HepG2 (cell line): ENCODE measurements around the gene CARMIL3. TPM values are rescaled to one million over a fixed set of nuclear protein-coding genes. Genes with fewer than 3 reads are reported as not detected.

Source experiments
- ATF1 ChIP-seq: IDR thresholded peaks from 2 replicates; pipeline ENCODE4 v1.6.1; 2016; ENCODE audit warnings: mild to moderate bottlenecking, control low read depth
- BCL6 ChIP-seq: IDR thresholded peaks from 2 replicates; pipeline ENCODE4 v1.6.1; 2016; ENCODE audit warnings: missing genetic modification reagents, missing compliant biosample characterization
- CCAR2 ChIP-seq: fragments of 200-400 bp; formaldehyde crosslinking; optimal IDR thresholded peaks from 2 replicates; pipeline ENCODE3; 2018; ENCODE audit warnings: low read depth, mild to moderate bottlenecking, low read length, moderate library complexity
- DMAP1 ChIP-seq: IDR thresholded peaks from 2 replicates; pipeline ENCODE4 v1.6.1; 2016
- DZIP1 ChIP-seq: sonication (generic); formaldehyde crosslinking; IDR thresholded peaks from 2 replicates; pipeline ENCODE4 v1.5.0; 2020; ENCODE audit warnings: mild to moderate bottlenecking, missing genetic modification reagents
- GTF3A ChIP-seq: sonication (generic); formaldehyde crosslinking; conservative IDR thresholded peaks from 2 replicates; pipeline ENCODE4 v1.4.0; 2020; ENCODE audit warnings: mild to moderate bottlenecking, missing genetic modification reagents
- NFIC ChIP-seq: IDR thresholded peaks from 2 replicates; pipeline ENCODE4 v1.6.1; 2012; ENCODE audit warnings: mild to moderate bottlenecking, low read length, inconsistent platforms
- PCBP1 ChIP-seq: fragments of 200-400 bp; formaldehyde crosslinking; IDR thresholded peaks from 2 replicates; pipeline ENCODE4 v1.6.1; 2017; ENCODE audit warnings: mild to moderate bottlenecking, low read depth, low read length, borderline replicate concordance
- RFX5 ChIP-seq: IDR thresholded peaks from 2 replicates; pipeline ENCODE4 v1.6.1; 2011; ENCODE audit warnings: low read depth, low read length, improper control_type of control experiment
- SNAI1 ChIP-seq: sonication (generic); formaldehyde crosslinking; IDR thresholded peaks from 2 replicates; pipeline ENCODE4 v1.5.0; 2020; ENCODE audit warnings: mild to moderate bottlenecking, missing genetic modification reagents, borderline replicate concordance
- SNRNP70 ChIP-seq: fragments of 200-400 bp; formaldehyde crosslinking; IDR thresholded peaks from 2 replicates; pipeline ENCODE4 v1.6.1; 2017; ENCODE audit warnings: mild to moderate bottlenecking, low read depth, low read length, moderate library complexity
- SPEN ChIP-seq: sonication (generic); formaldehyde crosslinking; IDR thresholded peaks from 2 replicates; pipeline ENCODE4 v1.5.1; 2020; ENCODE audit warnings: low read depth, mild to moderate bottlenecking, missing genetic modification reagents
- SSRP1 ChIP-seq: IDR thresholded peaks from 2 replicates; pipeline ENCODE4 v1.6.1; 2016; ENCODE audit warnings: control low read depth
- U2AF2 ChIP-seq: fragments of 200-400 bp; formaldehyde crosslinking; IDR thresholded peaks from 2 replicates; pipeline ENCODE4 v1.6.1; 2017; ENCODE audit warnings: low read depth, mild to moderate bottlenecking, low read length
- ZKSCAN8 ChIP-seq: IDR thresholded peaks from 2 replicates; pipeline ENCODE4 v1.6.1; 2016; ENCODE audit warnings: borderline replicate concordance, missing genetic modification reagents, missing compliant biosample characterization
- ZNF160 ChIP-seq: sonication (generic); formaldehyde crosslinking; IDR thresholded peaks from 2 replicates; pipeline ENCODE4 v1.8.0; 2022; ENCODE audit warnings: mild to moderate bottlenecking, inconsistent platforms, missing genetic modification reagents
- ZNF281 ChIP-seq: sonication (generic); formaldehyde crosslinking; IDR thresholded peaks from 2 replicates; pipeline ENCODE4 v1.4.0; 2020; ENCODE audit warnings: missing genetic modification reagents, borderline replicate concordance
- ZNF546 ChIP-seq: sonication (generic); formaldehyde crosslinking; conservative IDR thresholded peaks from 2 replicates; pipeline ENCODE4 v1.8.1; 2023; ENCODE audit warnings: mild to moderate bottlenecking, missing genetic modification reagents
- ZNF773 ChIP-seq: sonication (generic); formaldehyde crosslinking; IDR thresholded peaks from 2 replicates; pipeline ENCODE4 v1.4.0; 2020; ENCODE audit warnings: missing genetic modification reagents, borderline replicate concordance
- ZNF775 ChIP-seq: sonication (generic); formaldehyde crosslinking; IDR thresholded peaks from 2 replicates; pipeline ENCODE4 v1.4.0; 2020; ENCODE audit warnings: missing genetic modification reagents, mild to moderate bottlenecking, moderate library complexity, borderline replicate concordance
- ZSCAN30 ChIP-seq: sonication (generic); formaldehyde crosslinking; IDR thresholded peaks from 2 replicates; pipeline ENCODE4 v1.5.0; 2020; ENCODE audit warnings: mild to moderate bottlenecking, missing genetic modification reagents
- polyA plus RNA-seq, 8 experiments: library from polyadenylated mRNA; depleted of rRNA in 3 of 8; stranded (reverse) in 7 of 8; unstranded in 1 of 8; fragments of >200 nt; fragmentation: Illumina TruSeq in 4 of 8; extraction: Trizol in 4 of 8; gene quantifications; 2 replicates each; pipeline versions ENCODE4 v1.2.1 to v1.2.3, GENCODE V29; 2011 to 2016; ENCODE audit warnings: low read depth in 4 of 8, missing spikeins in 1 of 8, mixed read lengths in 1 of 8; ENCODE audit not compliant: insufficient read depth in 1 of 8
- total RNA-seq, 5 experiments: library from RNA; depleted of rRNA; stranded (reverse); fragments of >200 nt; fragmentation: Illumina TruSeq; extraction: Trizol; gene quantifications; 2 replicates each; pipeline ENCODE4 v1.2.3, GENCODE V29; 2016; ENCODE audit warnings: low read depth in 1 of 5
- TF ChIP-seq, protein P1 (sequence below), 2 experiments: sonication (generic) in 1 of 2; formaldehyde crosslinking in 1 of 2; IDR thresholded peaks; 2 replicates each; pipeline versions ENCODE4 v1.4.0 to v1.6.1; 2018 to 2020; ENCODE audit warnings: missing genetic modification reagents in 2 of 2, borderline replicate concordance in 1 of 2, low read depth in 1 of 2, mild to moderate bottlenecking in 1 of 2, missing biosample characterization in 1 of 2
- TF ChIP-seq, protein P2 (sequence below): sonication (generic); formaldehyde crosslinking; IDR thresholded peaks from 2 replicates; pipeline ENCODE4 v1.4.0; 2020; ENCODE audit warnings: mild to moderate bottlenecking, low read depth, missing genetic modification reagents

Gene CARMIL3
- total and polyA plus RNA-seq, 2 of the 13 experiments (the other 11 are each of a cell fraction or from before 2014, with no cell fraction given): 0.27 to 0.55 TPM

- TF ChIP-seq ZNF281 (CRISPR knock-in tag) (no peak; the same call in 1 of the 2 replicates), DZIP1 (CRISPR knock-in tag) (no peak), SSRP1 (CRISPR knock-in tag) (peak; percentile 64; the same call in 1 of the 2 replicates), SPEN (no peak), ATF1 (CRISPR knock-in tag) (no peak), ZNF160 (CRISPR knock-in tag) (no peak), DMAP1 (CRISPR knock-in tag) (no peak), ZNF546 (CRISPR knock-in tag) (no peak), SNAI1 (CRISPR knock-in tag) (no peak), RFX5 (no peak), ZNF773 (CRISPR knock-in tag) (0 out of 2 replicates have a peak, but pooled peaks have one; percentile 39), U2AF2 (no peak), BCL6 (CRISPR knock-in tag) (no peak), PCBP1 (no peak), NFIC (no peak), ZKSCAN8 (CRISPR knock-in tag) (no peak), CCAR2 (no peak), ZSCAN30 (CRISPR knock-in tag) (no peak), SNRNP70 (no peak), GTF3A (CRISPR knock-in tag) (no peak), ZNF775 (CRISPR knock-in tag) (no peak)
- TF ChIP-seq, protein P1, sequence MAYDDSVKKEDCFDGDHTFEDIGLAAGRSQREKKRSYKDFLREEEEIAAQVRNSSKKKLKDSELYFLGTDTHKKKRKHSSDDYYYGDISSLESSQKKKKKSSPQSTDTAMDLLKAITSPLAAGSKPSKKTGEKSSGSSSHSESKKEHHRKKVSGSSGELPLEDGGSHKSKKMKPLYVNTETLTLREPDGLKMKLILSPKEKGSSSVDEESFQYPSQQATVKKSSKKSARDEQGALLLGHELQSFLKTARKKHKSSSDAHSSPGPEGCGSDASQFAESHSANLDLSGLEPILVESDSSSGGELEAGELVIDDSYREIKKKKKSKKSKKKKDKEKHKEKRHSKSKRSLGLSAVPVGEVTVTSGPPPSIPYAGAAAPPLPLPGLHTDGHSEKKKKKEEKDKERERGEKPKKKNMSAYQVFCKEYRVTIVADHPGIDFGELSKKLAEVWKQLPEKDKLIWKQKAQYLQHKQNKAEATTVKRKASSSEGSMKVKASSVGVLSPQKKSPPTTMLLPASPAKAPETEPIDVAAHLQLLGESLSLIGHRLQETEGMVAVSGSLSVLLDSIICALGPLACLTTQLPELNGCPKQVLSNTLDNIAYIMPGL (CRISPR knock-in tag; IDR thresholded peaks at IDR 0.05; ENCODE audit: borderline replicate concordance in 1 of 2, low read depth in 1 of 2): no peak
- TF ChIP-seq, protein P2, sequence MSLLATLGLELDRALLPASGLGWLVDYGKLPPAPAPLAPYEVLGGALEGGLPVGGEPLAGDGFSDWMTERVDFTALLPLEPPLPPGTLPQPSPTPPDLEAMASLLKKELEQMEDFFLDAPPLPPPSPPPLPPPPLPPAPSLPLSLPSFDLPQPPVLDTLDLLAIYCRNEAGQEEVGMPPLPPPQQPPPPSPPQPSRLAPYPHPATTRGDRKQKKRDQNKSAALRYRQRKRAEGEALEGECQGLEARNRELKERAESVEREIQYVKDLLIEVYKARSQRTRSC (CRISPR knock-in tag): no peak
Observed at GRCh38 chr14:24116128-24116814, 64.5 kb downstream of the CARMIL3 start (continued).
